IPS-18c (cell line): ENCODE data around the gene SP100.
"Not testable (repeated sequence)": the region's sequence is repeated elsewhere in the genome, so short reads cannot be mapped to it uniquely, and the experiment has no call there.

Experiments
- H3K4me3 ChIP-seq: 2 replicates; pipeline ENCODE4 v1.7.0; 2013; ENCODE audit warnings: low read depth, mild to moderate bottlenecking, low read length, moderate library complexity; ENCODE audit not compliant: insufficient read depth
- H3K9me3 ChIP-seq: one replicate; pipeline ENCODE4 v1.6.1; 2013; ENCODE audit warnings: mild to moderate bottlenecking, low read length, moderate library complexity; ENCODE audit not compliant: control insufficient read depth, insufficient read depth

The SP100 gene

DNA sequence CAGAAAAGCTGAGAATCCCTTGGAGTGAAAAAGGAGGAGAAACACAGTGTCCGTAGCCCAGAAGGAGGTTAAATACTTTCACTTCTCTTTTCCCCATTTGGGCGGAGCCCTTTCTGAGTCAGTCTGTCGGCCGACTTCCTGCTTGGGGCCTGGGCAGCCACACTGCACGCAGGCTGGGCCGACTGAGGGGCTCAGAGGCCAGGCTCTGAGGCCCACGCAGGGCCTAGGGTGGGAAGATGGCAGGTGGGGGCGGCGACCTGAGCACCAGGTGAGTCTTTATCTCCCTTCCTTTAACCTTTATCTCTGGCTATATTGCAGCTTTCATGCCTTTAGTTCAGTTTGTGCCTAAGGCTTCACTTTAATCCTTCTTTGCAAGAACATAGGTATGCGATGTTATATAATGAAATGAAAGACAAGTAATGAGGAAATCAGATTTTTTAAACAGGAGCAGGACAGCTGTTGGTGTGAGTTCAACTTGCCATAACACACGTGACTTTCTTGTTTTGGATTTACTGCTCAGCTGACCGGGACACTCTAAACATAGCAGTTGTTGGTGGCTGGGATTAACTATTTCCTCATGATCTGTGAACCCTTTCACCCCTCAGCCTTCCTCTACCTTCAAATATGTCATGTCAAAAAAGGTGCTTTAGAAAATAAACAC is at the start of gene SP100:
TSS of gene SP100 (plus strand) at position 141 of the 661 bp plus-strand sequence. CDS start at position 237, 96 bp downstream.
- peaks cover 3% of the 10 kb centered on the region for H3K9me3 ChIP-seq
- no peak within 1 kb of the TSS for H3K4me3 ChIP-seq

DNA sequence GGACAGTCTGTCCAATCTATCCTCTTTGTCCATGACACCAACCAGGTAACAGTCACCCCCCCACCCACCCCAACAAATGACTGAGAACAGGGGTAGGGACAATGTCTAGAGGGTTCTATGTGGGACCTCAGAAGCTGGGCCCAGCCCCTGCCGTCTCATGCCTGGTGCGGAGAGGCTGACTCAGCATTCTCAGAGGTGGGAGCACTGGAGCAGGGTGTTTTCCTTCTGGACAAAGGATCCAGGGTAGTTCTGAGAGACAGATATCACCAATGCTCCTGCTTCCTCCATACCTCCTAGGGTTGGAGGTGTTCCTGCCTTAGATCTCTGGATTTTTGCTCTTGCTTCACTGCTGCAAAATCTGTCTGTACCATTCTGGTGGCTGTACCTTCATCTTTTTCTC is 33.9 kb upstream of the SP100 start:
- Histone ChIP-seq H3K9me3 (no peaks in the 10 kb centered on the region), H3K4me3 (no peak overlapping the region)

GRCh38 chr2:230383453-230383852 is 32.5 kb upstream of the SP100 start:
- H3K9me3 ChIP-seq = no peaks in the 10 kb centered on the region
- no peak overlapping the region for H3K4me3 ChIP-seq

DNA sequence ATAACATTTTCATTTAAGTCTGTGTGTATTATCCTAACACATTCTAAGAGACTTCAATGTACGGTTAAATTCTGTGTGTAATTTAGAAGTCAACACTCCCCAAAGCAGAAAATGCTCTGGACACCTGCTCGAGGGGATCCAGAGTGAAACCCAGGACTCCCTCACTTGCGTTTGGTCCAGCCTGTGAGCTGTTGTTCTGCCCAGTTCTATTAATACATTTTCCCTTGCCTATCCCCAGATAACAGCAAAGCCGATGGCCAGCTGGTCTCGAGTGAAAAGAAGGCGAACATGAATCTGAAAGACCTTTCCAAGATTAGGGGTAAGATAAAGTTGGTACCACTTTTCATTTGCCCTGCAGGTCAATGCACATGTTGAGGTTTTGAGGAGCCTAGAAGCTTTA is 31.0 kb upstream of the SP100 start:
- Histone ChIP-seq H3K4me3 (no peak overlapping the region), H3K9me3 (no peaks in the 10 kb centered on the region)

DNA sequence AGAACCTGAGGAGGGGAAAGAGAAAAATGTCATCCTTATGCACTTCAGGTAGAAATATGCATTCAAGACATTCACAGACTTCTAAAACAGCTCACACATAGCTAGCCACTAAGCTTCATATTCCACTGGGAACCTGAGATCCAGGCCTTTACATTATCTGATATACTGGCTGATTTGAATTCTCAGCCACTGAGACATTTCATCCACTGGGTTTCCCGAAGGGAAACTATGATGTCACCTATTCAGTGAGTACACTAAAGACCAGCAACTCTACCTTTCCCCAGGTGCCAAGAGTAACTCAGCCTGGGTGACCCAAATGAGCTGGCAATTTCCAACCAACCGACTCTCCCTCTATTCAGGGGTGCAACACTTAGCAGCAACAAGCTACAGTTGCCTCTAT is 21.7 kb upstream of the SP100 start:
- Histone ChIP-seq H3K4me3 (no peak overlapping the region), H3K9me3 (no peaks in the 10 kb centered on the region)

DNA sequence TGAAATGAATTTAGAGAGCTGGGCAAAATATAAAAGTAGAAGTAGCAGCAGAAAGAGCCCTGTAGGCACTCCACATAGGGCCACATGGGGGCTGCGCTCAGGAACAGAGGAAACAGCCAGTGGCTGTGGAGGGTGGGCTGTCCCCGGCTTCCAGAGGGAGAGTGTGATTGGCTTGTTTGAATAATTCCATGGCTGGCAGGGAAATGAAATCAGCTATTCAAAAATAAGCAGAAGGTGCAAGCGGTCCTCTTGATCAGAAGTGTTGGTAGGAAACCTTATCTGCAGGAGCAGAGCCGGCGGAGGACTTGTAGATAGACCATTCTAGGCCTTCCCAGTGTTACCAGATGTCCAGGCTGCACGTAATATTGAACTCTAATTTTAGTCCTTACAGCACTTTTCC is 17.3 kb upstream of the SP100 start:
- H3K9me3 ChIP-seq, H3K4me3 ChIP-seq: not testable (repeated sequence)

GRCh38 chr2:230400041-230400440 is 16.0 kb upstream of the SP100 start:
- Histone ChIP-seq H3K9me3 (no peaks in the 10 kb centered on the region), H3K4me3 (no peak overlapping the region)

DNA sequence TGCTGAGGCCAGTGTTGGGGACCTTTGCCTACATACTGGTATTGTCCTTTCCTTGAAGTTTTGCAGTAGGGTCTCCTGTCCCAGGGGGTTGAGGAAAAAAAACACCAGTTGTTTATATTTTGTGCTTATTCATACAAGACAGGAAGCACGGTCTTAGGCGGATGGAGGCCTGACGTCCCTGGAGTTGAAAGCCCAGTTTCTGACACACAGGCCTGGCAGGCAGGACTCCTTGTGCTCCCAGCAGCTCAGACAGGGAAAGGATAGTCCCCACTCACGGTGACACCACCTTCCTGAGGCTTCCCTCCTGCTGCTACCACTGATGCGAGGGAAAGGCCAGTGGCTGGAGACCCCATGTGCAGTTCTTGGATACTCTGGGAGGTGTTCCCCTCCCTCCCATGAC is 15.5 kb upstream of the SP100 start:
- Histone ChIP-seq H3K4me3 (no peak overlapping the region), H3K9me3 (no peaks in the 10 kb centered on the region)

- not testable (repeated sequence) for H3K9me3 ChIP-seq
These were observed 15.0 kb upstream of the SP100 start for GRCh38 chr2:230401026-230401425.

DNA sequence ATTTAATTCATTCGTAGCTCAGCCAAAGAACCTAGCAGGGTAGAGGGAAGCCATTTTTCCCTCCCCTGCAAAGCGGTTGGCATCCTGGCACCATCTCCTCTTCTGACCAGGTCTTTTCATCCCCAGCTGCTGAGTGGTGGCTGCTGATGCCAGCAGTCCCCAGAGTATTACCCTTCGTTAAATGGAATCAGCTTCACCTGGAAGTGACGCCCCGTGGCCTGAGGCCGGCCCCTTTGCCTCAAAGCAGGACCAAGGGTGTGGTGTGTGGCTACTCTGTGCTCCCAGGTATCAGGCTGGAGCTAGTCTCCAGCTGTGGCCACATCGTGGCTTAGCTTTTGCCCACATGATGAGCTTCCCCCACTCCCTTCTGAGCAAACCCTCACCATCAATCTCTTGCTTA is 12.3 kb upstream of the SP100 start:
- Histone ChIP-seq H3K4me3 (no peak overlapping the region), H3K9me3 (no peaks in the 10 kb centered on the region)

More at GRCh38 chr2:230401026-230401425, 15.0 kb upstream of the SP100 start:
- not testable (repeated sequence) for H3K4me3 ChIP-seq

- no peak overlapping the region for H3K4me3 ChIP-seq
- H3K9me3 ChIP-seq = no peaks in the 10 kb centered on the region
These were observed 10.2 kb upstream of the SP100 start for GRCh38 chr2:230405824-230406223.

- H3K4me3 ChIP-seq = no peak overlapping the region
These were observed 7.7 kb upstream of the SP100 start for GRCh38 chr2:230408244-230408842.

DNA sequence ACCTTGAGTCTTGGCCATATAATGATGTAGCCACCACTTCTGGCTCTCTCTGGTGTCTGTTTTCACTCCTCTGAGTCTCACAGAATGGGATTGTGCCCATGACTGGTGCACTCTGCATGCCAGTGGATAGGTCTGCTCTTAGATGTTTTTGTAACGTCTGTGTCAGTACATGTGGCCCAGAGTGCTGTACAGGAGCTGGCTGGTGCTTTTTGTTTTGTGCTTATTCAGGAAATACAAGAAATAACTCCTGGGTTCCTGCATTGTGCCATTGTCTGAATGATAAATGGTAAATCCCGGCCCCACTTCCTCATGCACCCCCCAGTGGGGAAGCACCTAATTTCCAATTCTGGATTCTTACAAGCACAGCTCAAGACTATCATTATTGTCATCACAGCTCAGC is 6.7 kb upstream of the SP100 start:
- not testable (repeated sequence) for H3K4me3 ChIP-seq

More at GRCh38 chr2:230408244-230408842, 7.7 kb upstream of the SP100 start:
- H3K9me3 ChIP-seq = no peaks in the 10 kb centered on the region

GRCh38 chr2:230410263-230410662 is 5.7 kb upstream of the SP100 start:
- Histone ChIP-seq H3K9me3 (no peaks in the 10 kb centered on the region), H3K4me3 (no peak overlapping the region)

More for the DNA sequence above, 6.7 kb upstream of the SP100 start:
- H3K9me3 ChIP-seq = not testable (repeated sequence)

DNA sequence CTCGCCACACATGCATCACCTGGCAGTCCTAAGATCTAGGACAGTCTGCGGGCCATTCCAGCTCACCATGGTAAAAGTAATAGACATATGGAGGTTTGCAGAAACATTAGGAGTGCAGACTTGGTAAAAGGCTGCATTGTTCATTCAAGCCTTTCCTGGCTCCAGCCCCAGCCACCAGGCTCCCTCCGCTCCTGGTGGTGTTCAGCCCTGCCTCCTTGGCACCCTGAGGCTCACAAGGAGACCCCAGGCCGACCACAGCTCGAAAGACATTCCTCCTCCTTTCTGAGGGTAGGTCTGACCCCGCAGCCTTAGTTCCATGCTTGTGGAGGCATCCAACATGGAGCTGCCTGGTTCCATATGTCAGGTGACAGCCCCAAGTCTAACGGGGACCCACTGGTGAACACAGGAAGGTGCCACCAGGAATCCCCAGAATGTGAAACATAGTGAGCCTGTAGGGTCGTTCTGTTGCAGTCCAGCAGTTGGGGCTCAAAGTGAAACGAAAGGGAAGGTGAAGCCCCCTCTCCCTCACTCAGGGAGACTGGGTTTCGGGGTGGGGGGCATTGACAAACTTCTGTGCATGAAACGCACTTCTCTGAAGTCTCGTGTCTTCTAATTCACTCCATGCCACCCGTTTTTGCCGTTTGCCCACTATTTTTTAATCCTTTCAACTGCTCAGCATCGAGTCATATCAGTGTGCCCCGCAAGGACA is 5.0 kb upstream of the SP100 start:
- H3K4me3 ChIP-seq = peak overlapping the region; percentile 80; the same call in 1 of the 2 replicates
- H3K9me3 ChIP-seq = peaks cover 3% of the 10 kb centered on the region

DNA sequence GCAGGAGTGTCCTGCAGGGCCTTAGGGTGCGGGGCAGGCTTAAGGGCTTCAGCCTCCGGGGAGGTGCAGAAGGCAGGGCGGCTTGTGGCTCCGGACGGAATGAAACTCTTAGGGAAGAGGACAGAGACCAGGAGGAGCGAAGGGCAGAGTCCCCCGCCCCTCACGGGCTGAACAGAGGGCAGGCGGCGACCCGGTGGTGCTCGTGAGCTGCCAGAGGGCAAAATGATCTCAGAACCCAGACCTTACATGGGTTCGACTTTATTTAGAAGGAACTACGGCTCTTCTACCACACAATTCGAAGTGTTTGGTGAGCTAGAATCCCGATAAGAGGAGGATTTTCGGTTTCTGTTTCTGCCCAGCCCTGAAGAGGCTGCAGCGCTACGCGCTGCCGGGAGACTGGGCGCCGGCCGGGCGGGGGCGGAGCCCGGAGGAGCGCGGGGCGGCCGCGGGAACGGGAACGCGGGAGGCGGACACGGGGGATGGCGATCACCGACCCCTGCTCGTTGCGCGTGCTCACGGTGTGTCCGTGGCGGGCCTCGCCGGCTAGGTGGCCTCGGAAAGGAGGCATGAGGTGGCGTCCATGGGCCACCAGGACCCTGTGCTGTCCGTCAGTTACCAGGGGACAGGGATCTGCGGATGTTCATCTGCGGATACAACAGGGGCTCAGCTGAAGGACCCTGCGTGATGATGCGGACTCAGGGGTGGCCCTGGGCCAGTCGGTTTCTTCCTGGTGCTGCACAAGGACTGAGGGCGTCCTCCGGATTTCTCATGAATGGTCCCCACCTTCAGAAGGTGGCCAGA is 4.2 kb upstream of the SP100 start:
- H3K9me3 ChIP-seq = peaks cover 3% of the 10 kb centered on the region

DNA sequence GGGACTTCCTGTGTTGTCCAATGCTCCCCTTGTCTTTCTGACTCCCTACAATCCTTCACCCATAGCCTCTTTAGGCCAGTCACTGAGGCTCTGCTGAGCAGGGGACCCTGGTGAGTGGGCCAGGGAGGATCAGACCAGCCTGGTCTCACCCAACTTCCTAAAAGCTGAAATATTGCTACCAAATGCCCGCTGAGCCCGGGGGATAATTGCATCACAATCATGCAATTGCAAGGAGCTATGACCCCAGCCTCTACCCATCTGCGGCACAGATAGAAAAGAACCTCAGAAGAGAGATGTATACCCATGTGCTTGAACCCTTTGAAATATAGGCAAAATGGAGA is 3.7 kb upstream of the SP100 start:
- H3K4me3 ChIP-seq = peak overlapping the region; percentile 80
- H3K9me3 ChIP-seq = peaks cover 3% of the 10 kb centered on the region

More for the DNA sequence above, 4.2 kb upstream of the SP100 start:
- peak overlapping the region; percentile 80 for H3K4me3 ChIP-seq
